Omental fat pad (tissue), 4 donors: ENCODE results near the gene NXPH3. TPM values are rescaled to one million over a fixed set of nuclear protein-coding genes. Genes with fewer than 3 reads are reported as not detected.

Source experiments
- ATAC-seq: fragments of 150-250 bp; one replicate; pipeline ENCODE4 v1.9.1; 2016; ENCODE audit warnings: mild to moderate bottlenecking, moderate library complexity; ENCODE audit not compliant: low FRiP score
- DNase-seq: peaks from one replicate; pipeline ENCODE4 v3.0.0-alpha.2; 2019; ENCODE audit warnings: low spot score
- total RNA-seq, 4 donors: library from RNA; depleted of rRNA; stranded (reverse); fragments of >200 nt; gene quantifications; one replicate each; pipeline ENCODE4 v1.1.0, GENCODE V29; 2016
- TF ChIP-seq, protein P1 (sequence below), 3 donors: fragments of 450-650 bp; IDR thresholded peaks; one replicate each; pipeline ENCODE4 v1.5.1; 2016 to 2017; ENCODE audit warnings: antibody characterized with exemption in 3 of 3, mild to moderate bottlenecking in 3 of 3, moderate library complexity in 2 of 3

NXPH3 gene
- total RNA-seq, 4 donors from 2014 or later = 2.9 to 7.4 (median 5.8) TPM

DNA sequence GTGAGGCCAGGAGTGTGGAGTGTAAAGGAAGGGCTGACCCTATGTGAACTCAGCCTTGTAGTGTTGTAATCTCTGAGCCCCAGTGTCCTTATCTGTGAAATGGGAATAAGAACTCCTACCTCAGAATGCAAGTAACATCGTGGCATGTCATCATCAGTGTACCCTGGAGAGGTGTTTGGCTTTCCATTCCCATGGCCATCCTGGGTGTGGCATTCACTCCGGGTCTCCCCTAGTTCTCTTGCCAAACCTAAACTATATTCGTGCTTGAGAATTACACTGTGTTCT, 1.9 kb downstream of the NXPH3 start:
- TF ChIP-seq, protein P1, sequence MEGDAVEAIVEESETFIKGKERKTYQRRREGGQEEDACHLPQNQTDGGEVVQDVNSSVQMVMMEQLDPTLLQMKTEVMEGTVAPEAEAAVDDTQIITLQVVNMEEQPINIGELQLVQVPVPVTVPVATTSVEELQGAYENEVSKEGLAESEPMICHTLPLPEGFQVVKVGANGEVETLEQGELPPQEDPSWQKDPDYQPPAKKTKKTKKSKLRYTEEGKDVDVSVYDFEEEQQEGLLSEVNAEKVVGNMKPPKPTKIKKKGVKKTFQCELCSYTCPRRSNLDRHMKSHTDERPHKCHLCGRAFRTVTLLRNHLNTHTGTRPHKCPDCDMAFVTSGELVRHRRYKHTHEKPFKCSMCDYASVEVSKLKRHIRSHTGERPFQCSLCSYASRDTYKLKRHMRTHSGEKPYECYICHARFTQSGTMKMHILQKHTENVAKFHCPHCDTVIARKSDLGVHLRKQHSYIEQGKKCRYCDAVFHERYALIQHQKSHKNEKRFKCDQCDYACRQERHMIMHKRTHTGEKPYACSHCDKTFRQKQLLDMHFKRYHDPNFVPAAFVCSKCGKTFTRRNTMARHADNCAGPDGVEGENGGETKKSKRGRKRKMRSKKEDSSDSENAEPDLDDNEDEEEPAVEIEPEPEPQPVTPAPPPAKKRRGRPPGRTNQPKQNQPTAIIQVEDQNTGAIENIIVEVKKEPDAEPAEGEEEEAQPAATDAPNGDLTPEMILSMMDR (IDR thresholded peaks at IDR 0.05) = no peak
- no peak for ATAC-seq

DNA sequence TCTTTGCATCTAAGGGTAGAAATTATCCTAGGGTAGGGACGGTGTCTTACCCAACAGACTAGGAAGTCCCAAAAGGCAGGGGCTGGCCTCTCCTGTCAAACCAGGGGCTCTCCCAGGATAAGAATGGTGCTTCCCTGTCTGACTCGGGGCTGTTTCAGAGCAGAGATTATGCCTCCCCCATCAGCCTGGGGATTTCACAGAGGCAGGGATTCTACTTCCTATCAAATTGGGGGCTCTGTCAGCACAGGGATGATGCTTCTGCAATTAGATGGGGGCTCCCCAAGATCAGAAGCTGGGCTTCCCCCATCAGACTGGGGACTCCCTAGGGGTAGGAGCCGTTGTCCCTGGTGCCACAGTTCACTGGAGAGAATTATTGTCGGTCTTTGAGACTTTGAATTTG, 2.3 kb downstream of the NXPH3 start:
- ATAC-seq (no peak), DNase-seq (no peak)
- TF ChIP-seq, protein P1 (IDR thresholded peaks at IDR 0.05) = no peak

More for the DNA sequence above, 1.9 kb downstream of the NXPH3 start:
- DNase-seq = no peak

DNA sequence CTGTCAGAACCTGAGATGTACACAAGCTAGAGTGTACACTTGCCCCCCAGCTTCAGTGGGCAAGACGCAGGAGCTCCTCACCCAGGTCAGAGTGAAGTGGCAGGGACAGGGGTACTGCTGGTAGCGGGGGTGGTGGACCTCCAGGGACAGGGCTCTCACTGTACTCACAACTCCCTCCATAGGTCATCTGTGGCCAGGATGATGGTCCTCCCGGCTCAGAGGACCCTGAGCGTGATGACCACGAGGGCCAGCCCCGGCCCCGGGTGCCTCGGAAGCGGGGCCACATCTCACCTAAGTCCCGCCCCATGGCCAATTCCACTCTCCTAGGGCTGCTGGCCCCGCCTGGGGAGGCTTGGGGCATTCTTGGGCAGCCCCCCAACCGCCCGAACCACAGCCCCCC, 2.7 kb downstream of the NXPH3 start:
- TF ChIP-seq, protein P1 (IDR thresholded peaks at IDR 0.05) = no peak
- ATAC-seq (no peak), DNase-seq (no peak)

DNA sequence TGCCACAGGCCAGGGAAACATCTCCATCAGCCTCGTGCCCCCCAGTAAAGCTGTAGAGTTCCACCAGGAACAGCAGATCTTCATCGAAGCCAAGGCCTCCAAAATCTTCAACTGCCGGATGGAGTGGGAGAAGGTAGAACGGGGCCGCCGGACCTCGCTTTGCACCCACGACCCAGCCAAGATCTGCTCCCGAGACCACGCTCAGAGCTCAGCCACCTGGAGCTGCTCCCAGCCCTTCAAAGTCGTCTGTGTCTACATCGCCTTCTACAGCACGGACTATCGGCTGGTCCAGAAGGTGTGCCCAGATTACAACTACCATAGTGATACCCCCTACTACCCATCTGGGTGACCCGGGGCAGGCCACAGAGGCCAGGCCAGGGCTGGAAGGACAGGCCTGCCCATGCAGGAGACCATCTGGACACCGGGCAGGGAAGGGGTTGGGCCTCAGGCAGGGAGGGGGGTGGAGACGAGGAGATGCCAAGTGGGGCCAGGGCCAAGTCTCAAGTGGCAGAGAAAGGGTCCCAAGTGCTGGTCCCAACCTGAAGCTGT, 3.4 kb downstream of the NXPH3 start:
- no peak for DNase-seq
- ATAC-seq = no peak
- TF ChIP-seq, protein P1 (IDR thresholded peaks at IDR 0.05) = no peak

DNA sequence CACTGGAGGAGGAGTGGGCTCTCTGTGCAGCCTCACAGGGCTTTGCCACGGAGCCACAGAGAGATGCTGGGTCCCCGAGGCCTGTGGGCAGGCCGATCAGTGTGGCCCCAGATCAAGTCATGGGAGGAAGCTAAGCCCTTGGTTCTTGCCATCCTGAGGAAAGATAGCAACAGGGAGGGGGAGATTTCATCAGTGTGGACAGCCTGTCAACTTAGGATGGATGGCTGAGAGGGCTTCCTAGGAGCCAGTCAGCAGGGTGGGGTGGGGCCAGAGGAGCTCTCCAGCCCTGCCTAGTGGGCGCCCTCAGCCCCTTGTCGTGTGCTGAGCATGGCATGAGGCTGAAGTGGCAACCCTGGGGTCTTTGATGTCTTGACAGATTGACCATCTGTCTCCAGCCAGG, 3.9 kb downstream of the NXPH3 start:
- TF ChIP-seq, protein P1 (IDR thresholded peaks at IDR 0.05) = no peak
- ATAC-seq (no peak), DNase-seq (no peak)

DNA sequence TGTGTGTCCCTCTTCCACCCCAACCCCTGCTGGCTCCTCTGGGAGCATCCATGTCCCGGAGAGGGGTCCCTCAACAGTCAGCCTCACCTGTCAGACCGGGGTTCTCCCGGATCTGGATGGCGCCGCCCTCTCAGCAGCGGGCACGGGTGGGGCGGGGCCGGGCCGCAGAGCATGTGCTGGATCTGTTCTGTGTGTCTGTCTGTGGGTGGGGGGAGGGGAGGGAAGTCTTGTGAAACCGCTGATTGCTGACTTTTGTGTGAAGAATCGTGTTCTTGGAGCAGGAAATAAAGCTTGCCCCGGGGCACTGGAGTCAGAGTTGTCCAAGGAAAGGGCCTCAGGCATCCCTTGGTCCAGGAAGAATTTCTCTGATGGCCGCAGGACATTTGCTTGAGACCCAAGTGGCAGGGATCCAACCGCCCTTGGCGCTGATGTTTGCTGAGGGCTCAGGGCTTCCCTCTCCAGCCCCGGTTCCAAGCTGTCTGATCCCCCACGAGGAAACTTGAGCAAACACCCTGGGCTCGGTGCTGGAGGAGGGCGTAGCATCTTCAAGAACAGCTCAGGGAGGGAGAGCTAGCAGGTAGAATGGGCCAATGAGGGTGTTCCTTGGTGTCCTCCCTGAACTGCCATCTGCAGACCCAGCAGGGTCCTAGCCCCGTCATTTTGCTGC, 4.5 kb downstream of the NXPH3 start:
- TF ChIP-seq, protein P1 (IDR thresholded peaks at IDR 0.05) = no peak
- ATAC-seq (no peak), DNase-seq (no peak)

DNA sequence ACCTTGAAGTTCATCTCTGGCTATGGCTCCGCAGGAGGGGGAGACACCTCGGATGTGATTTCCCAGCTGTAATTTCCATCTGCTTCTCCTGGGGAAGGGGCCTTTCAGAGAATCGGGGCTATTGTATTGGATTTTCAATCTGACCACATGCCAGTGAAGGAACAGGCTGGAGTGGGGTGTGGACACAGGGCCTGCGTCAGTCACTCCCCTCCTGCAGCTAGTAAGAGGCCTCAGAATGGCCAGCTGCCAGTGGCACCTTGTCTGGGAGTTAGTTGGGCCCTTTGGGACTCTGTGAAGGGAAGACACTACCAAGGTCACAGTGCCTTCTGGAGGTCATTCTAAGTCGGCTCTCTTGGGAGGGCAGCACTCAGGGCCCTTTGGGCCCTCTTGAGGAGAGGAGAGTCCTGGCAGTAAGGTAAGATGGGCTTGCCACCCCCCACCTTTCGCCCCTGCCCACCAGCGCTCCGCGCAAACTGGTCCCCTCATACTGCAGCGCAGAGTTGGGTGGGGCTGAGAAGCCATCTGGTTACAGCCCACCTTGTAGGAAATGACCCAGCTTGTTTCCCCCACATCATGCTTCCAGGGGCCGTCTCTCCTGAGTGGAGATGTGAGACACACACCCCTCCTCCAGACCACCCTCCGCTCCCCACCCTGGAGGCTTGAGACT, 5.4 kb downstream of the NXPH3 start:
- ATAC-seq (no peak), DNase-seq (no peak)
- TF ChIP-seq, protein P1 (IDR thresholded peaks at IDR 0.05) = no peak
